ENCODE results near the gene THSD7A. TPM values are rescaled to one million over a fixed set of nuclear protein-coding genes. Genes with fewer than 3 reads are reported as not detected.

The THSD7A gene
- polyA plus RNA-seq, 1 donor from 2014 or later, result 18.5 TPM

DNA sequence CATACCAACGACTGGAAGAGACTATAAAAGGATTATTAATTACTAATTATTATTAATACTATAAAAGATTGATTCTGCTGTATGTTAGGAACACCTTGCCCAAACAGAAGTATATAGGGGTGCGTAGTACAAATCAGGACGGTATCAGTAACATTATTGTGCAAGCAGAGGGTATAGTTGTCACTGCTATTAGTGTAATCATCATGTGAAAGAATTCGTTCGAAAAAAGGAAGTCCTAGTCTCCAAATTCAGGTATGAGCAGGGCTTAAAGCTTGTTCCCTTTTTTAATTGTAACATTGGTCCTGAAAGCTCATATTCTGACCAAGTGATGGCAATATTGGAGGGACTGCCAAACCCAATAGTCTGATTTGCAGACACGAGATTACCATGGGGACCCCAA lies 81.8 kb downstream of the THSD7A start:
- Histone ChIP-seq H3K9me2 (ENCODE audit: insufficient read depth, low read length) (no peaks in the 10 kb centered on the region), H3K36me3 (ENCODE audit: insufficient read depth, low read length) (no peaks in the 10 kb centered on the region), H4K20me1 (ENCODE audit: insufficient read depth) (no peaks in the 10 kb centered on the region), H3K4me2 (ENCODE audit: low read length) (no peak overlapping the region), H3F3A (ENCODE audit: insufficient read depth, low read length, poor library complexity, severe bottlenecking) (no peaks in the 10 kb centered on the region), H3K9ac (ENCODE audit: low read length) (no peak overlapping the region), H3K79me2 (replicated peaks; ENCODE audit: insufficient read depth, low read length) (no peaks in the 10 kb centered on the region), H3K27me3 (ENCODE audit: insufficient read depth, low read depth, low read length) (no peaks in the 10 kb centered on the region), H3K4me3 (ENCODE audit: low read length) (no peak overlapping the region), H2AFZ (ENCODE audit: low read depth, low read length) (no peak overlapping the region), H3K27ac (ENCODE audit: low read length) (no peak overlapping the region), H3K9me3 (ENCODE audit: low read length) (no peaks in the 10 kb centered on the region)
- no peak for TF ChIP-seq POLR2AphosphoS5 (IDR thresholded peaks at IDR 0.05)
- no peak for TF ChIP-seq MXI1 (conservative IDR thresholded peaks at IDR 0.05; ENCODE audit: poor library complexity, severe bottlenecking)
- TF ChIP-seq SMC3 (conservative IDR thresholded peaks at IDR 0.05; ENCODE audit: poor library complexity), result no peak
- no peak for TF ChIP-seq TAF1 (IDR thresholded peaks at IDR 0.05; ENCODE audit: low read depth)
- TF ChIP-seq, protein P1, sequence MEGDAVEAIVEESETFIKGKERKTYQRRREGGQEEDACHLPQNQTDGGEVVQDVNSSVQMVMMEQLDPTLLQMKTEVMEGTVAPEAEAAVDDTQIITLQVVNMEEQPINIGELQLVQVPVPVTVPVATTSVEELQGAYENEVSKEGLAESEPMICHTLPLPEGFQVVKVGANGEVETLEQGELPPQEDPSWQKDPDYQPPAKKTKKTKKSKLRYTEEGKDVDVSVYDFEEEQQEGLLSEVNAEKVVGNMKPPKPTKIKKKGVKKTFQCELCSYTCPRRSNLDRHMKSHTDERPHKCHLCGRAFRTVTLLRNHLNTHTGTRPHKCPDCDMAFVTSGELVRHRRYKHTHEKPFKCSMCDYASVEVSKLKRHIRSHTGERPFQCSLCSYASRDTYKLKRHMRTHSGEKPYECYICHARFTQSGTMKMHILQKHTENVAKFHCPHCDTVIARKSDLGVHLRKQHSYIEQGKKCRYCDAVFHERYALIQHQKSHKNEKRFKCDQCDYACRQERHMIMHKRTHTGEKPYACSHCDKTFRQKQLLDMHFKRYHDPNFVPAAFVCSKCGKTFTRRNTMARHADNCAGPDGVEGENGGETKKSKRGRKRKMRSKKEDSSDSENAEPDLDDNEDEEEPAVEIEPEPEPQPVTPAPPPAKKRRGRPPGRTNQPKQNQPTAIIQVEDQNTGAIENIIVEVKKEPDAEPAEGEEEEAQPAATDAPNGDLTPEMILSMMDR (IDR thresholded peaks at IDR 0.05; ENCODE audit: poor library complexity, severe bottlenecking), result no peak
- no peak for TF ChIP-seq RAD21 (conservative IDR thresholded peaks at IDR 0.05)
- TF ChIP-seq EZH2 (IDR thresholded peaks at IDR 0.05; ENCODE audit: borderline replicate concordance, insufficient read depth, low read length, poor library complexity, severe bottlenecking), result no peak
- no peak for TF ChIP-seq EP300 (conservative IDR thresholded peaks at IDR 0.05; ENCODE audit: poor library complexity, severe bottlenecking)
- TF ChIP-seq, protein P2, sequence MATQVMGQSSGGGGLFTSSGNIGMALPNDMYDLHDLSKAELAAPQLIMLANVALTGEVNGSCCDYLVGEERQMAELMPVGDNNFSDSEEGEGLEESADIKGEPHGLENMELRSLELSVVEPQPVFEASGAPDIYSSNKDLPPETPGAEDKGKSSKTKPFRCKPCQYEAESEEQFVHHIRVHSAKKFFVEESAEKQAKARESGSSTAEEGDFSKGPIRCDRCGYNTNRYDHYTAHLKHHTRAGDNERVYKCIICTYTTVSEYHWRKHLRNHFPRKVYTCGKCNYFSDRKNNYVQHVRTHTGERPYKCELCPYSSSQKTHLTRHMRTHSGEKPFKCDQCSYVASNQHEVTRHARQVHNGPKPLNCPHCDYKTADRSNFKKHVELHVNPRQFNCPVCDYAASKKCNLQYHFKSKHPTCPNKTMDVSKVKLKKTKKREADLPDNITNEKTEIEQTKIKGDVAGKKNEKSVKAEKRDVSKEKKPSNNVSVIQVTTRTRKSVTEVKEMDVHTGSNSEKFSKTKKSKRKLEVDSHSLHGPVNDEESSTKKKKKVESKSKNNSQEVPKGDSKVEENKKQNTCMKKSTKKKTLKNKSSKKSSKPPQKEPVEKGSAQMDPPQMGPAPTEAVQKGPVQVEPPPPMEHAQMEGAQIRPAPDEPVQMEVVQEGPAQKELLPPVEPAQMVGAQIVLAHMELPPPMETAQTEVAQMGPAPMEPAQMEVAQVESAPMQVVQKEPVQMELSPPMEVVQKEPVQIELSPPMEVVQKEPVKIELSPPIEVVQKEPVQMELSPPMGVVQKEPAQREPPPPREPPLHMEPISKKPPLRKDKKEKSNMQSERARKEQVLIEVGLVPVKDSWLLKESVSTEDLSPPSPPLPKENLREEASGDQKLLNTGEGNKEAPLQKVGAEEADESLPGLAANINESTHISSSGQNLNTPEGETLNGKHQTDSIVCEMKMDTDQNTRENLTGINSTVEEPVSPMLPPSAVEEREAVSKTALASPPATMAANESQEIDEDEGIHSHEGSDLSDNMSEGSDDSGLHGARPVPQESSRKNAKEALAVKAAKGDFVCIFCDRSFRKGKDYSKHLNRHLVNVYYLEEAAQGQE (IDR thresholded peaks at IDR 0.05; ENCODE audit: borderline replicate concordance), result no peak

DNA sequence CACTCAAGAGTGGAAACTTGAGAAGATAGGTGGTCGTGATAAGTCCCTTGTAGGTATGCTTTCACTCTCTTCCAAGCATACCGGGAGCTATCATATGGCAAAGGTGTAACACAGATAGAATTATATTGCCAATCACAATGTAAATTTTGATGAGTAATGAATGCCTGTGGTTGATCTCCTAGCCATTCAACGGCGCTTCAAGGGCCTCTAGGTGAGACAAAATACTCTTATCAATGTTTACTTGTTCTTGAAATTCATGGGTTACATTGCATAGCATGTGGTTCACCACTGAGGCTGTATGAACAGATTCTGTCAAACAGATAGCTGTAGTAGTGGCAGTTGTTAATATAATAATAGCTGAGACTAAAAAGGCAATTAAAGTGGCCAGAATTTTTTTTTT lies 82.4 kb downstream of the THSD7A start:
- Histone ChIP-seq H2AFZ (ENCODE audit: low read depth, low read length) (no peak overlapping the region), H3K4me3 (ENCODE audit: low read length) (no peak overlapping the region), H3K36me3 (ENCODE audit: insufficient read depth, low read length) (no peaks in the 10 kb centered on the region), H3K27ac (ENCODE audit: low read length) (no peak overlapping the region), H3F3A (ENCODE audit: insufficient read depth, low read length, poor library complexity, severe bottlenecking) (no peaks in the 10 kb centered on the region), H3K9me3 (ENCODE audit: low read length) (no peaks in the 10 kb centered on the region), H3K79me2 (replicated peaks; ENCODE audit: insufficient read depth, low read length) (no peaks in the 10 kb centered on the region), H4K20me1 (ENCODE audit: insufficient read depth) (no peaks in the 10 kb centered on the region), H3K9ac (ENCODE audit: low read length) (no peak overlapping the region), H3K9me2 (ENCODE audit: insufficient read depth, low read length) (no peaks in the 10 kb centered on the region), H3K4me2 (ENCODE audit: low read length) (no peak overlapping the region), H3K27me3 (ENCODE audit: insufficient read depth, low read depth, low read length) (no peaks in the 10 kb centered on the region)
- no peak for TF ChIP-seq TAF1 (IDR thresholded peaks at IDR 0.05; ENCODE audit: low read depth)
- TF ChIP-seq, protein P2 (IDR thresholded peaks at IDR 0.05; ENCODE audit: borderline replicate concordance), result no peak
